Measurements from ENCODE around the gene PIK3R1. TPM values are rescaled to one million over a fixed set of nuclear protein-coding genes. Genes with fewer than 3 reads are reported as not detected.
A peak's percentile ranks its signal among the peaks of the same experiment; 100 is the strongest.

Gene PIK3R1
- polyA plus RNA-seq, 1 donor (not counting 4 experiments of a cell fraction or from before 2014, with no cell fraction given) = 16.7 TPM

GRCh38 chr5:68304421-68305052 is 89.0 kb downstream of the PIK3R1 start:
- peak; percentile 91 for FAIRE-seq
- H3K27ac ChIP-seq (ENCODE audit: control insufficient read depth, insufficient read depth, low read length) = no peak overlapping the region

GRCh38 chr5:68305223-68305870 is 89.8 kb downstream of the PIK3R1 start:
- DNase-seq (ENCODE audit: low read depth, low spot score) = no peak
- H3K9me3 ChIP-seq (ENCODE audit: control insufficient read depth, low read depth, low read length) = no peaks in the 10 kb centered on the region
- H3K79me2 ChIP-seq (ENCODE audit: control insufficient read depth, insufficient read depth, low read length) = no peaks in the 10 kb centered on the region
- no peaks in the 10 kb centered on the region for H3K27me3 ChIP-seq (ENCODE audit: control insufficient read depth, extremely low read depth, insufficient read depth, low read length)
- H4K20me1 ChIP-seq (ENCODE audit: control insufficient read depth, extremely low read depth, insufficient read depth, low read length) = no peaks in the 10 kb centered on the region
- no peak overlapping the region for H3K27ac ChIP-seq (ENCODE audit: control insufficient read depth, insufficient read depth, low read length)
- dilution Hi-C loops (cut with MboI; ENCODE audit: extremely low pct_ligation_motif_present, low sequenced_read_pairs) = no loop called here
- H2AFZ ChIP-seq (ENCODE audit: control insufficient read depth, low read length) = no peak overlapping the region
- no peak overlapping the region for H3K9ac ChIP-seq (ENCODE audit: control insufficient read depth, extremely low read depth, insufficient read depth, low read length)
- peaks cover 6% of the 10 kb centered on the region for H3K9me1 ChIP-seq (ENCODE audit: control insufficient read depth, extremely low read depth, insufficient read depth, low read length)
- H3K4me1 ChIP-seq (ENCODE audit: control insufficient read depth, extremely low read depth, insufficient read depth, low read length) = peaks cover 25% of the 10 kb centered on the region
- H3K4me2 ChIP-seq (ENCODE audit: control insufficient read depth, extremely low read depth, insufficient read depth, low read depth, low read length) = no peak overlapping the region
- TF ChIP-seq EZH2 (IDR thresholded peaks at IDR 0.05; ENCODE audit: low read length) (no peak), CTCF (optimal IDR thresholded peaks at IDR 0.05 in 1 of 3, IDR thresholded peaks at IDR 0.05 in 1 of 3, conservative IDR thresholded peaks at IDR 0.05 in 1 of 3; ENCODE audit: extremely low read depth in 1 of 3, insufficient read depth in 2 of 3, low read length in 3 of 3) (no peak)
- no peak for FAIRE-seq
- H3K4me3 ChIP-seq (ENCODE audit: control insufficient read depth in 2 of 3, extremely low read depth in 1 of 3, insufficient read depth in 2 of 3, low read depth in 1 of 3, low read length in 3 of 3) = no peak overlapping the region
- H3K36me3 ChIP-seq (ENCODE audit: control insufficient read depth in 2 of 2, extremely low read depth in 1 of 2, insufficient read depth in 2 of 2, low read length in 2 of 2) = peaks cover 0 to 6% of the 10 kb centered on the region in 2 experiments

More at GRCh38 chr5:68304421-68305052, 89.0 kb downstream of the PIK3R1 start:
- no peaks in the 10 kb centered on the region for H3K27me3 ChIP-seq (ENCODE audit: control insufficient read depth, extremely low read depth, insufficient read depth, low read length)
- no peak overlapping the region for H3K4me3 ChIP-seq (ENCODE audit: control insufficient read depth in 2 of 3, extremely low read depth in 1 of 3, insufficient read depth in 2 of 3, low read depth in 1 of 3, low read length in 3 of 3)
- no peaks in the 10 kb centered on the region for H3K9me3 ChIP-seq (ENCODE audit: control insufficient read depth, low read depth, low read length)
- no peak overlapping the region for H3K4me2 ChIP-seq (ENCODE audit: control insufficient read depth, extremely low read depth, insufficient read depth, low read depth, low read length)
- peaks cover 6% of the 10 kb centered on the region for H3K9me1 ChIP-seq (ENCODE audit: control insufficient read depth, extremely low read depth, insufficient read depth, low read length)
- no peak for DNase-seq (ENCODE audit: low read depth, low spot score)
- no peak overlapping the region for H3K9ac ChIP-seq (ENCODE audit: control insufficient read depth, extremely low read depth, insufficient read depth, low read length)
- no peaks in the 10 kb centered on the region for H3K79me2 ChIP-seq (ENCODE audit: control insufficient read depth, insufficient read depth, low read length)
- H4K20me1 ChIP-seq (ENCODE audit: control insufficient read depth, extremely low read depth, insufficient read depth, low read length) = no peaks in the 10 kb centered on the region
- H3K4me1 ChIP-seq (ENCODE audit: control insufficient read depth, extremely low read depth, insufficient read depth, low read length) = peaks cover 25% of the 10 kb centered on the region
- dilution Hi-C loops (cut with MboI; ENCODE audit: extremely low pct_ligation_motif_present, low sequenced_read_pairs) = no loop called here
- peaks cover 0 to 8% of the 10 kb centered on the region in 2 experiments for H3K36me3 ChIP-seq (ENCODE audit: control insufficient read depth in 2 of 2, extremely low read depth in 1 of 2, insufficient read depth in 2 of 2, low read length in 2 of 2)
- H2AFZ ChIP-seq (ENCODE audit: control insufficient read depth, low read length) = no peak overlapping the region
- TF ChIP-seq EZH2 (IDR thresholded peaks at IDR 0.05; ENCODE audit: low read length) (no peak), CTCF (optimal IDR thresholded peaks at IDR 0.05 in 1 of 3, IDR thresholded peaks at IDR 0.05 in 1 of 3, conservative IDR thresholded peaks at IDR 0.05 in 1 of 3; ENCODE audit: extremely low read depth in 1 of 3, insufficient read depth in 2 of 3, low read length in 3 of 3) (no peak)

Data from keratinocyte (primary cell).